ENCODE measurements around the gene KLHL29.

- TF ChIP-seq, protein P1, sequence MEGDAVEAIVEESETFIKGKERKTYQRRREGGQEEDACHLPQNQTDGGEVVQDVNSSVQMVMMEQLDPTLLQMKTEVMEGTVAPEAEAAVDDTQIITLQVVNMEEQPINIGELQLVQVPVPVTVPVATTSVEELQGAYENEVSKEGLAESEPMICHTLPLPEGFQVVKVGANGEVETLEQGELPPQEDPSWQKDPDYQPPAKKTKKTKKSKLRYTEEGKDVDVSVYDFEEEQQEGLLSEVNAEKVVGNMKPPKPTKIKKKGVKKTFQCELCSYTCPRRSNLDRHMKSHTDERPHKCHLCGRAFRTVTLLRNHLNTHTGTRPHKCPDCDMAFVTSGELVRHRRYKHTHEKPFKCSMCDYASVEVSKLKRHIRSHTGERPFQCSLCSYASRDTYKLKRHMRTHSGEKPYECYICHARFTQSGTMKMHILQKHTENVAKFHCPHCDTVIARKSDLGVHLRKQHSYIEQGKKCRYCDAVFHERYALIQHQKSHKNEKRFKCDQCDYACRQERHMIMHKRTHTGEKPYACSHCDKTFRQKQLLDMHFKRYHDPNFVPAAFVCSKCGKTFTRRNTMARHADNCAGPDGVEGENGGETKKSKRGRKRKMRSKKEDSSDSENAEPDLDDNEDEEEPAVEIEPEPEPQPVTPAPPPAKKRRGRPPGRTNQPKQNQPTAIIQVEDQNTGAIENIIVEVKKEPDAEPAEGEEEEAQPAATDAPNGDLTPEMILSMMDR (IDR thresholded peaks at IDR 0.05; ENCODE audit: low read depth, low read length): no peak
- no peak for TF ChIP-seq POLR2A (IDR thresholded peaks at IDR 0.05; ENCODE audit: extremely low read depth, insufficient read length)
Measured at GRCh38 chr2:23508066-23508390, 123.0 kb downstream of the KLHL29 start.

All from NB4 (cell line).